GM19397 (cell line): Measurements from ENCODE around the gene BMP6.

Source experiments
- ATAC-seq: cut with Tn5 transposase; IDR thresholded peaks from one replicate; pipeline ENCODE4 v1.9.1; 2021; ENCODE audit warnings: mild to moderate bottlenecking, moderate library complexity; ENCODE audit not compliant: unreplicated experiment

The BMP6 gene

GRCh38 chr6:7919871-7920270, 194.0 kb downstream of the BMP6 start:
- no peak for ATAC-seq

- no peak for ATAC-seq
Observed at GRCh38 chr6:7920425-7920824, 194.5 kb downstream of the BMP6 start.

GRCh38 chr6:7921046-7921445, 195.1 kb downstream of the BMP6 start:
- ATAC-seq = no peak

GRCh38 chr6:7921632-7922092, 195.8 kb downstream of the BMP6 start:
- ATAC-seq = no peak

- no peak for ATAC-seq
Observed at GRCh38 chr6:7922596-7922995, 196.7 kb downstream of the BMP6 start.

GRCh38 chr6:7924867-7925266, 199.0 kb downstream of the BMP6 start:
- no peak for ATAC-seq
